VCaP (cell line): ENCODE data around the gene ANKAR.

Experiments used
- H3K27ac ChIP-seq: fragments of 450-650 bp; 2 replicates; pipeline ENCODE4 v1.5.1; 2017
- CTCF ChIP-seq: fragments of 450-650 bp; conservative IDR thresholded peaks from 2 replicates; pipeline ENCODE4 v1.5.1; 2017; ENCODE audit warnings: mild to moderate bottlenecking, moderate library complexity

Gene ANKAR

GRCh38 chr2:189633392-189633811, 41.1 kb upstream of the ANKAR start:
- H3K27ac ChIP-seq = no peak overlapping the region
- peak; percentile 61 for TF ChIP-seq CTCF

- TF ChIP-seq CTCF = no peak
- no peak overlapping the region for H3K27ac ChIP-seq
These were observed 39.1 kb upstream of the ANKAR start for GRCh38 chr2:189635353-189635752.

- no peak for TF ChIP-seq CTCF
- H3K27ac ChIP-seq = no peak overlapping the region
These were observed 36.0 kb upstream of the ANKAR start for GRCh38 chr2:189638301-189639006.

- TF ChIP-seq CTCF = no peak
These were observed 35.4 kb upstream of the ANKAR start for GRCh38 chr2:189639007-189639609.

GRCh38 chr2:189641002-189641401, 33.5 kb upstream of the ANKAR start:
- H3K27ac ChIP-seq = peak overlapping the region; percentile 64
- TF ChIP-seq CTCF = no peak

More at GRCh38 chr2:189639007-189639609, 35.4 kb upstream of the ANKAR start:
- H3K27ac ChIP-seq = no peak overlapping the region

GRCh38 chr2:189641590-189641989, 32.9 kb upstream of the ANKAR start:
- peak overlapping the region; percentile 64 for H3K27ac ChIP-seq
- TF ChIP-seq CTCF = no peak

- TF ChIP-seq CTCF = no peak
- H3K27ac ChIP-seq = no peak overlapping the region
These were observed 27.9 kb upstream of the ANKAR start for GRCh38 chr2:189646521-189646920.
